Thyroid gland (tissue), 4 donors: ENCODE data around the gene SHD. TPM values are rescaled to one million over a fixed set of nuclear protein-coding genes. Genes with fewer than 3 reads are reported as not detected.
A peak's percentile ranks its signal among the peaks of the same experiment; 100 is the strongest.

Experiments used
- DNase-seq, 2 donors: peaks; one replicate each; pipeline ENCODE4 v3.0.0-alpha.2; 2019
- H3K27ac ChIP-seq, 3 donors: fragments of 200-600 bp; sonication (generic); 1 replicate in 2 of 3; 2 replicates in 1 of 3; pipeline ENCODE4 v1.5.1; 2016 to 2019; ENCODE audit warnings: mild to moderate bottlenecking in 1 of 3, moderate library complexity in 1 of 3
- H3K27me3 ChIP-seq: fragments of 200-600 bp; sonication (generic); one replicate; pipeline ENCODE4 v1.5.1; 2019
- H3K36me3 ChIP-seq, 2 donors: fragments of 200-600 bp; sonication (generic); one replicate each; pipeline ENCODE4 v1.5.1; 2016 to 2019
- H3K4me1 ChIP-seq, 2 donors: fragments of 200-600 bp; sonication (generic); one replicate each; pipeline ENCODE4 v1.5.1; 2017 to 2019
- H3K4me3 ChIP-seq, 3 donors: fragments of 200-600 bp; sonication (generic); replicated peaks in 1 of 3; 1 replicate in 2 of 3; 2 replicates in 1 of 3; pipeline ENCODE4 v1.5.1; 2016; ENCODE audit warnings: mild to moderate bottlenecking in 1 of 3
- H3K9me3 ChIP-seq: fragments of 200-600 bp; sonication (generic); one replicate; pipeline ENCODE4 v1.5.1; 2017
- CTCF ChIP-seq, 6 experiments: fragments of 200-600 bp in 3 of 6; fragments of 450-650 bp in 3 of 6; sonication (generic) in 3 of 6; IDR thresholded peaks; one replicate each; pipeline ENCODE4 v1.5.1; 2016 to 2019; ENCODE audit warnings: antibody characterized with exemption in 6 of 6, mild to moderate bottlenecking in 2 of 6, inconsistent platforms in 1 of 6, moderate library complexity in 1 of 6
- POLR2A ChIP-seq, 2 donors: fragments of 450-650 bp; IDR thresholded peaks; one replicate each; pipeline ENCODE4 v1.6.1; 2017; ENCODE audit warnings: antibody characterized with exemption in 2 of 2, mild to moderate bottlenecking in 2 of 2, moderate library complexity in 1 of 2
- WGBS, 2 donors: methylation state at CpG; one replicate each; pipeline ENCODE4 v1.1.5; 2017; 5-methylcytosine and 5-hydroxymethylcytosine counted together
- intact Hi-C: fragments of 100-400 bp; cut with DNase I; formaldehyde crosslinking; loops from one replicate; pipeline ENCODE4 v1.15.1; 2023
- total RNA-seq, 4 donors: library from RNA; depleted of rRNA; stranded (reverse); fragments of >200 nt; gene quantifications; one replicate each; pipeline ENCODE4 v1.2.3, GENCODE V29; 2016

SHD gene
- total RNA-seq, 4 donors from 2014 or later, result not detected

- TF ChIP-seq CTCF (IDR thresholded peaks at IDR 0.05) (peak in 4 of 6 experiments; percentile 40 to 54 (median 45)), POLR2A (IDR thresholded peaks at IDR 0.05) (peak in 1 of 2 donors; percentile 40)
- Histone ChIP-seq H3K36me3 (peaks cover 18 to 29% of the 10 kb centered on the region in 2 donors), H3K9me3 (no peaks in the 10 kb centered on the region), H3K27ac (peak within 1 kb of the TSS; percentile 87 to 98 (median 92)), H3K4me1 (peaks cover 5 to 12% of the 10 kb centered on the region in 2 donors), H3K27me3 (no peaks in the 10 kb centered on the region), H3K4me3 (peak within 1 kb of the TSS in 2 of 3 donors; percentile 46 to 72)
- WGBS, 2 donors, result 1% methylated on average over 34 to 35 of the region's 45 CpGs
- DNase-seq, result peak; percentile 99
- intact Hi-C loops, result loop anchor here (10.0 kb wide), 1 partner anchor 158 kb away; the partner anchor contains the start of genes CHAF1A and SH3GL1
Measured at GRCh38 chr19:4246767-4247593, 32.1 kb upstream of the SHD start, which contains the start of gene YJU2. YJU2 (plus strand) TSS chr19:4247080; CDS start chr19:4247147, 67 bp downstream.

- H3K27ac ChIP-seq, result no peak overlapping the region
- DNase-seq, result no peak
- H3K27me3 ChIP-seq, result no peaks in the 10 kb centered on the region
- peaks cover 59 to 81% of the 10 kb centered on the region in 2 donors for H3K36me3 ChIP-seq
- no peaks in the 10 kb centered on the region for H3K4me1 ChIP-seq
- intact Hi-C loops, result no loop called here
- WGBS, 2 donors, result 96 to 100% methylated on average over 3 to 4 of the region's 4 CpGs
- H3K9me3 ChIP-seq, result no peaks in the 10 kb centered on the region
- TF ChIP-seq CTCF (IDR thresholded peaks at IDR 0.05) (no peak), POLR2A (IDR thresholded peaks at IDR 0.05) (no peak)
- H3K4me3 ChIP-seq, result no peak overlapping the region
Measured at GRCh38 chr19:4256563-4256962, 22.5 kb upstream of the SHD start.

- DNase-seq, result no peak
- no peaks in the 10 kb centered on the region for H3K4me1 ChIP-seq
- H3K9me3 ChIP-seq, result no peaks in the 10 kb centered on the region
- peaks cover 62 to 81% of the 10 kb centered on the region in 2 donors for H3K36me3 ChIP-seq
- H3K4me3 ChIP-seq, result no peak overlapping the region
- H3K27me3 ChIP-seq, result no peaks in the 10 kb centered on the region
- WGBS, 2 donors, result 89 to 91% methylated on average over 6 of the region's 6 CpGs
- no peak overlapping the region for H3K27ac ChIP-seq
- TF ChIP-seq POLR2A (IDR thresholded peaks at IDR 0.05) (no peak), CTCF (IDR thresholded peaks at IDR 0.05) (no peak)
- intact Hi-C loops, result no loop called here
Measured at GRCh38 chr19:4257025-4257424, 22.0 kb upstream of the SHD start.

- no peaks in the 10 kb centered on the region for H3K4me1 ChIP-seq
- WGBS, 2 donors, result 96 to 98% methylated on average over 14 to 24 of the region's 28 CpGs
- no peak for TF ChIP-seq POLR2A (IDR thresholded peaks at IDR 0.05)
- TF ChIP-seq CTCF (IDR thresholded peaks at IDR 0.05), result no peak
- H3K27ac ChIP-seq, result no peak overlapping the region
- no peak for DNase-seq
- no peak overlapping the region for H3K4me3 ChIP-seq
- peaks cover 65 to 86% of the 10 kb centered on the region in 2 donors for H3K36me3 ChIP-seq
- H3K9me3 ChIP-seq, result no peaks in the 10 kb centered on the region
- no peaks in the 10 kb centered on the region for H3K27me3 ChIP-seq
- intact Hi-C loops, result no loop called here
Measured at GRCh38 chr19:4258181-4258580, 20.9 kb upstream of the SHD start.

GRCh38 chr19:4260613-4261191 lies 18.4 kb upstream of the SHD start:
- H3K4me1 ChIP-seq, result no peaks in the 10 kb centered on the region
- intact Hi-C loops, result loop anchor here (10.0 kb wide), 1 partner anchor 264 kb away; no protein-coding TSS in a partner anchor

More at GRCh38 chr19:4260613-4261191, 18.4 kb upstream of the SHD start:
- no peak overlapping the region for H3K4me3 ChIP-seq
- DNase-seq, result no peak
- 94 to 97% methylated on average over 10 to 11 of the region's 11 CpGs for WGBS, 2 donors
- H3K27me3 ChIP-seq, result no peaks in the 10 kb centered on the region
- no peak overlapping the region for H3K27ac ChIP-seq
- TF ChIP-seq CTCF (IDR thresholded peaks at IDR 0.05) (no peak), POLR2A (IDR thresholded peaks at IDR 0.05) (no peak)
- no peaks in the 10 kb centered on the region for H3K9me3 ChIP-seq
- H3K36me3 ChIP-seq, result peaks cover 51 to 72% of the 10 kb centered on the region in 2 donors
